Measurements from ENCODE around the gene CISH. TPM values are rescaled to one million over a fixed set of nuclear protein-coding genes. Genes with fewer than 3 reads are reported as not detected.

CISH gene
- total and polyA plus RNA-seq, 2 of the 4 experiments (the other 2 are of a cell fraction), result 0.90 to 4.0 TPM

- Histone ChIP-seq H3K56ac (ENCODE audit: extremely low read depth, insufficient read depth, low read length) (no peak overlapping the region), H2AFZ (replicated peaks; ENCODE audit: low read length, poor library complexity) (no peak overlapping the region), H3K79me1 (ENCODE audit: low read depth in 1 of 2, low read length in 2 of 2) (peaks cover 5 to 18% of the 10 kb centered on the region in 2 experiments; a peak in 2 of 4 replicates), H3K27ac (ENCODE audit: insufficient read depth, low read length) (no peak overlapping the region), H3K4me2 (ENCODE audit: low read depth, low read length) (no peak overlapping the region), H2AK9ac (replicated peaks; ENCODE audit: low read depth, low read length, poor library complexity) (no peak overlapping the region), H3K27me3 (ENCODE audit: control insufficient read depth, insufficient read depth, low read length) (no peaks in the 10 kb centered on the region), H3K36me3 (ENCODE audit: control insufficient read depth, insufficient read depth, low read length) (no peaks in the 10 kb centered on the region), H4K20me1 (ENCODE audit: insufficient read depth, low read length) (no peaks in the 10 kb centered on the region), H3K9me1 (ENCODE audit: insufficient read depth, low read length) (peaks cover 15% of the 10 kb centered on the region), H2AK5ac (ENCODE audit: low read depth, low read length) (no peak overlapping the region), H3K9me3 (ENCODE audit: control insufficient read depth, insufficient read depth, low read length) (no peaks in the 10 kb centered on the region), H3K23ac (ENCODE audit: low read depth, low read length) (no peak overlapping the region), H3K14ac (replicated peaks; ENCODE audit: low read depth, low read length) (no peak overlapping the region), H2BK5ac (ENCODE audit: low read depth, low read length, poor library complexity, severe bottlenecking) (no peak overlapping the region), H2BK15ac (ENCODE audit: low read depth, low read length) (no peak overlapping the region), H3K4me3 (ENCODE audit: insufficient read depth, low read depth, low read length) (no peak overlapping the region), H3K4me1 (ENCODE audit: control insufficient read depth, insufficient read depth, low read length) (peaks cover 5% of the 10 kb centered on the region; the same call in 1 of the 2 replicates), H3K9ac (ENCODE audit: low read depth, low read length) (no peak overlapping the region), H3K18ac (ENCODE audit: low read depth, low read length) (no peak overlapping the region), H3K4ac (ENCODE audit: low read depth, low read length) (no peak overlapping the region), H4K5ac (ENCODE audit: low read depth, low read length) (no peak overlapping the region), H2BK20ac (ENCODE audit: low read depth, low read length) (no peak overlapping the region), H2BK120ac (ENCODE audit: low read depth, low read length) (no peak overlapping the region), H4K8ac (ENCODE audit: low read depth in 2 of 2, low read length in 2 of 2) (no peak overlapping the region), H4K91ac (ENCODE audit: insufficient read depth, low read depth, low read length) (no peak overlapping the region)
- in situ Hi-C loops (cut with MboI; ENCODE audit: low sequenced_read_pairs), result no loop called here
- BruUV-seq (replicated peaks), result no TSS peak
- no peak for TF ChIP-seq NFE2L2 (IDR thresholded peaks at IDR 0.05; ENCODE audit: low read depth, low read length)
- no peak for TF ChIP-seq RFX5 (IDR thresholded peaks at IDR 0.05; ENCODE audit: low read depth, low read length)
- dilution Hi-C loops (cut with HindIII; ENCODE audit: low sequenced_read_pairs, unreplicated experiment), result no loop called here
- 78% methylated on average over 1 of the region's 2 CpGs; no CpG with 5 or more reads in 1 of the 2 experiments for WGBS, 2 experiments (ENCODE audit: extremely low coverage in 2 of 2, insufficient read length in 1 of 2)
- POLR2A ChIA-PET (ENCODE audit: unreplicated experiment), result no interaction called here
- CTCF ChIA-PET, result interaction anchor here (0.6 kb wide), 1 partner anchor 1092 kb away, joined by 3 read pairs; no protein-coding TSS in a partner anchor
- DNase-seq (no peak), ATAC-seq (ENCODE audit: low read depth) (no peak)
- intact Hi-C loops (cut with micrococcal nuclease), result no loop called here
Measured at GRCh38 chr3:50563867-50564266, 47.7 kb downstream of the CISH start.
